HG03045 (cell line): ENCODE data around the gene C4orf51.

Experiments
- ATAC-seq: cut with Tn5 transposase; IDR thresholded peaks from one replicate; pipeline ENCODE4 v1.9.1; 2021; ENCODE audit warnings: mild to moderate bottlenecking, moderate library complexity; ENCODE audit not compliant: unreplicated experiment

The C4orf51 gene

GRCh38 chr4:145755802-145756201 lies 75.9 kb downstream of the C4orf51 start:
- no peak for ATAC-seq

- no peak for ATAC-seq
These were observed 76.3 kb downstream of the C4orf51 start for GRCh38 chr4:145756244-145756643.

DNA sequence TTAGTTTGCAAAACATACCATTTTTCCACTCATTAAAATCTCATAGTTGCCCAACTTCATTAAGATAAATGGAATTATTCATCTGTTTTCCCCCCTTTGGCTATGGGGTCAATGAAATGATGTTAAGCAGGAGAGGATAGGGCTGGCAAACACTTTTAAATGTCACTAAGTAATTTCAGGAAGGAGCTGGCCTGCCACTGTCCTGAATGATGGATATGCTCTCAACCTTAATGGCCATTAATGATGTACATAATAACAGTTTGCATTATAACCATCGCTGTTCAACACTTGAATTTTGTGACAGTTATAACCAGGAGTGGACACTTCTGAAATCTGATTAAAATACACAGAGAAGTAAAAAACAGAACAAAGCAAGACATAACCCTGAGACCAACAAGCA lies 77.2 kb downstream of the C4orf51 start:
- no peak for ATAC-seq

DNA sequence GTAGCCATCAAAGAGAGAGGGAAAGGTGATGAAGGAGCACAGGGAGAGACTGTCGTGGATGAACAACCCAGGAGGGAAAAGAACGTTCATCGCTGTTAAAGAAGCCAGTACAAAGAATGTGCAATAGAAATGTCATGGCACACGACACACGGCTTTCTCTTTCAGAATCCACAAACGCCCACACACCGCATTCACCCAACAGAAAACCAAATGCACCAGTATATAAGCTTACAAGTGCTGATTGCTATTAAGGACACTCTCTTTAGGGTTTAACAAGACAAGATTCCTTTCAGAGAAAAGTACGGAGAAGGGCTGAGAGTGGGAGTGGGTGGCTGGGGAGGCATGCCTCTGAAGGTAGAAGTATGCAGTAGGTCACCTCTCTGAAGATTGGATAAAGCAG lies 80.2 kb downstream of the C4orf51 start:
- no peak for ATAC-seq

DNA sequence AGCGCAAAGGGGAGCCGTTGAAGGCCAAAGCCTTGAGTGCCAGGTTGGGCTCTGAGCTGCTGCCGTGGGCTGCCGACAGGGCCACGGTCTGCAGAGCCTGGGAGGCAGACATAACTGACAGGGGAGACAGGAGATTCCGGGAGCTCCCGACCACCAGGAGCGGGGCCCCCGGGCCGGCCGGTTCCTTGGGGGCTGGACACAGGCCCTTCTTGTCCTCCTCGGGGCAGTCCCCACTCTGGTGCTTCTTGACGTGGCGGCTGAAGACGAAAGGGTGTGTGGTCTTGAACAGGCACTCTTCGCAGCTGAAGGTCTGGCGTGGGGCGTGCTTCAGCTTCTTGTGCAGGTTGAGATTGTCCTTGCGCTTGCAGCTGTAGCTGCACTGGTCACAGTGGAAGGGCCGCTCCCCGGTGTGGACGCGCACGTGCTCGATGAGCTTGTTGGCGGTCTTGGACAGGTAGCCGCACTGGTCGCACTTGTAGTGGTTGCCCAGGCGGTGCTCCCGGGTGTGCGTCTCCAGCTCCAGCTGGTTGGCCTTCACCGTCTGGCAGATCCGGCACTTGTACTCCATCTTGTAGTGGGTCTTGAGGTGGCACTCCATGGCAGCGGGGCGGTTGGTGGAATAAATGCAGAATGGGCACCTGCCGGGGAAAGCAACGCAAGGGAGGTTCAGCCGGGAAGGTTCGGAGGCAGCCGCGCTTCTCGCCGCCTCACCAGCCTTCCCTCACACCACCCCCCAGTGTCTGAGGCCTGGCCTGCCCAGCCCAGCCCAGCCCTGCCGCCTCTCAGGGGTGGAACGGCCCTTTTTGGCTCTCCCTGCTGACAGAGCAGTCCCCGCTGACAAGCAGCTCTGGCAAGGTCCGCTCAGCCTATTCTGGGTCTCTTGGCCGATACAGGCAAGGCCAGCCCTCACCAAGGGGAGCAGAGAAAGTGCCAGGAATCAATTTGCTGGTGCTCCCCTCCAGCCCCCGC lies 81.3 kb downstream of the C4orf51 start:
- no peak for ATAC-seq

DNA sequence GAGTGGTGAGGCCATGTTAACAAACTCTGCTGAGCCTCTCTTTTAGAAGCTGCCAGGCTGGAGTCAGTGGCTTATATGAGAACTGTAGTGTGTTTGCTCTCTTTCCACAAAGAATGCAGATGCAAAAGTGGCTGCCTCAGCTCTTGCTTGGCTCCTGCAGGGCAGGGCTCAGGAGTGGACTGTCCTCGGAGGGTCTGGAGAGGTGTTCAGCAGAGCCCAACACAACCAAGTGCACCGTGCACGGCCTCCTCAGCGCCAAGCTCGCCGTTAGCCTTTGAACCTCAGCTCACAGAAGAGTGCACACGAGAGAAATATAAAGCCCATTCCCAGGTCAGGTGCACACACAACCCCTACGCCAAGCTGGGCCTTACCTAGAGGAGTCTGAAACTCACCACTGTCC lies 82.8 kb downstream of the C4orf51 start:
- ATAC-seq, result no peak

- ATAC-seq, result no peak
These were observed 83.5 kb downstream of the C4orf51 start for GRCh38 chr4:145763399-145763798.

- ATAC-seq, result no peak
These were observed 86.3 kb downstream of the C4orf51 start for GRCh38 chr4:145766273-145766672.

DNA sequence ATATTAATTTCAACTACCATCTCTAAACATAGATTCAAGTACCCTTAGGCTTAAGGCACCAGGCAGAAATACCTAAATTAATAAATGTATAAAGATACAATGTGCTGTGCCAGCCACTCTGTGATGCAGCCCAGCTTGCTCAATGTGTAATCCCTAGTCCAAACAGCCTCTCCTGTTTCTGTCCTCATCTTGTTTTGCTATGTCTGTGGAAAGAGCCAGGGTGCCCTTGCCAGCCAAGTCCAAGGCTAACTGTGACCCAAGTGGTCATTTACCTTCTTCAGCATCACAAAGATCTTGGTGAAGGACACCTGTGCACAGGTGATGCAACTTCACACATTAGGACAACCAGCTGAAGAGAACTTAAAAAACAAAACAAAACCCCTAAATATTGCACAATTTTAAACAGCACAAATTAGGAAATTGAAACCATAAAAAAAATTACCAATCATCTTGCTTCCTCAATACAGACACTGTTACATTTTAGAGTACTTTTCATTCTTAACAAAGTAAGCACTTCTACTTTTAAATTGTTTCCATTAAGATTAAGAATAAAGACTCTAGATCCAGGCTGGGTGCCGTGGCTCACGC lies 89.6 kb downstream of the C4orf51 start:
- ATAC-seq, result no peak

DNA sequence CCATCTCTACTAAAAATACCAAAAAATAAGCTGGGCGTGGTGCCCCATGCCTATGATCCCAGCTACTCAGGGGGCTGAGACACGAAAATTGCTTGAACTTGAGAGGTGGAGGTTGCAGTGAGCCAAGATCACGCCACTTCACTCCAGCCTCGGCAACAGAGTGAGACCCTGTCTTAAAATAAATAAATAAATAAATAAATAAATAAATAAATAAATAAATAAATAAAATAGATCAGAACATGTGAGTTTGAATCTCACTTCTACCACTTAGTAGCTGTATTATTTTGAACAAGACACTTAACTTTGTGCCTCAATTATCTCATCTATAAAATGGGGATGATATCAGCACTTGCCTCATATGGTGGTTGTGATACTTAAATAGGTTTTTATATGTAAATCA lies 90.2 kb downstream of the C4orf51 start:
- no peak for ATAC-seq

DNA sequence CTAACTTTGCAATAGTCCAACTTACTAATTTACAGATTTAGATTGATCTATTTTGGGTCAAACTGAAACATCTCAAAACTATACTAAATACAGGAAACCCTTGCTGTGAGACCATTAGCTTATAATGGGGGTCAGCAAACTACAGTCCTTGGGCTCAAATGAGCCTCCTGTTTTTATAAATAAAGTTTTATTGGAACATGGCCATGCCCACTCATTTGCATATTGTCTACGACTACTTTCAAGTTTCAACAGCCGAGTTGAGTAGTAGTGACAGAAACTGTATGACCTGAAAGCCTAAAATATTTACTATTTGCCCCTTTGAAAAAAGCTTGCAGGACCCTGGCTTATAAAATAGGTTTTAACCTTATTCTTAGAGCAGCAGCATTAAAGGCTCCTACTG lies 92.4 kb downstream of the C4orf51 start:
- ATAC-seq, result no peak

- peak; percentile 95 for ATAC-seq
These were observed 93.8 kb downstream of the C4orf51 start for GRCh38 chr4:145773581-145774234.

GRCh38 chr4:145774473-145774872 lies 94.5 kb downstream of the C4orf51 start:
- no peak for ATAC-seq

- ATAC-seq, result no peak
These were observed 95.5 kb downstream of the C4orf51 start for GRCh38 chr4:145775406-145775805.

- ATAC-seq, result no peak
These were observed 96.3 kb downstream of the C4orf51 start for GRCh38 chr4:145776208-145776607.

- ATAC-seq, result no peak
These were observed 99.4 kb downstream of the C4orf51 start for GRCh38 chr4:145779319-145779801.

DNA sequence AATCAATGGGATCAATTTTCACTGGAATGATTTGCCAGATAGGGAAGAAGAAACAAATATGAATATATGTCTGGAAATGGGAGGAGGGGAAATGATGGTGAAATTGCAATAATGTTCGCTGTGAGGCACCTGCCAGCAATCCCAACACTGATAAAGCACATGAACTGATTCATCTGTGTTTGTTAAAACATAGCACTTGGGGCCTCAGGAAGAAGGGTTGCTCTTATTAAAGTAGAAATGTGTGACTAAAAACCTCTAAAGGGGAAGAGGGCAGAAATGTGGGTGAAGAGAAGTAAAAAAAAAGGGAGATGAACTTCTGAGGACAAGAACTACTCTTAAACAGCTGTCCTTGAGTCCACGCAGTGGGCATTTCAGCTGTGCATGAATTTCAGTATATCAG lies 101.4 kb downstream of the C4orf51 start:
- ATAC-seq, result no peak
